ENCODE data around the gene KRT28.
"Not testable (repeated sequence)": the region's sequence is repeated elsewhere in the genome, so short reads cannot be mapped to it uniquely, and the experiment has no call there.

The KRT28 gene

GRCh38 chr17:40778461-40778860 lies 21.3 kb downstream of the KRT28 start:
- DNase-seq, result no peak

- DNase-seq, result no peak
Measured at GRCh38 chr17:40777971-40778370, 21.8 kb downstream of the KRT28 start.

GRCh38 chr17:40777459-40777858 lies 22.3 kb downstream of the KRT28 start:
- DNase-seq, result no peak

GRCh38 chr17:40775945-40776344 lies 23.8 kb downstream of the KRT28 start:
- DNase-seq, result no peak

GRCh38 chr17:40772101-40772500 lies 27.7 kb downstream of the KRT28 start, which contains the start of gene KRT26:
TSS of gene KRT26 (minus strand) at chr17:40772201. CDS start at chr17:40772113, 88 bp downstream.
- DNase-seq, result no peak

GRCh38 chr17:40765657-40766056 lies 34.1 kb downstream of the KRT28 start:
- DNase-seq, result no peak

GRCh38 chr17:40763752-40764151 lies 36.0 kb downstream of the KRT28 start:
- no peak for DNase-seq

- no peak for DNase-seq
Measured at GRCh38 chr17:40760105-40761016, 39.4 kb downstream of the KRT28 start.

GRCh38 chr17:40755231-40755630 lies 44.5 kb downstream of the KRT28 start, which contains the start of gene KRT25:
TSS of gene KRT25 (minus strand) at chr17:40755331. CDS start at chr17:40755271, 60 bp downstream.
- no peak for DNase-seq

GRCh38 chr17:40753804-40754203 lies 46.0 kb downstream of the KRT28 start:
- no peak for DNase-seq

GRCh38 chr17:40751065-40751464 lies 48.7 kb downstream of the KRT28 start:
- no peak for DNase-seq

- no peak for DNase-seq
Measured at GRCh38 chr17:40750391-40750790, 49.4 kb downstream of the KRT28 start.

GRCh38 chr17:40748666-40749065 lies 51.1 kb downstream of the KRT28 start:
- DNase-seq, result not testable (repeated sequence)
